ENCODE measurements around the gene MAP7D1. TPM values are rescaled to one million over a fixed set of nuclear protein-coding genes. Genes with fewer than 3 reads are reported as not detected.

Gene MAP7D1
- total and polyA plus RNA-seq, 2 of the 13 experiments (the other 11 are each of a cell fraction or from before 2014, with no cell fraction given), result 5.6 to 7.2 TPM

GRCh38 chr1:36223996-36224536 is 68.1 kb downstream of the MAP7D1 start, which contains the start of gene THRAP3 (continued):
- TF ChIP-seq ATF7-NPFF (CRISPR knock-in tag; IDR thresholded peaks at IDR 0.05; ENCODE audit: low read depth) (peak; percentile 21; the same call in 1 of the 2 replicates), ZNF574 (CRISPR knock-in tag; IDR thresholded peaks at IDR 0.05) (peak; percentile 94), RFXANK (CRISPR knock-in tag; IDR thresholded peaks at IDR 0.05) (no peak), ZNF510 (CRISPR knock-in tag; IDR thresholded peaks at IDR 0.05; ENCODE audit: low read depth) (no peak), ZSCAN30 (CRISPR knock-in tag; IDR thresholded peaks at IDR 0.05) (no peak), KDM2A (CRISPR knock-in tag; IDR thresholded peaks at IDR 0.05; ENCODE audit: borderline replicate concordance, low read depth) (peak; percentile 80), KDM3A (CRISPR knock-in tag; IDR thresholded peaks at IDR 0.05; ENCODE audit: low read depth) (no peak; the same call in 1 of the 2 replicates), ZBTB44 (CRISPR knock-in tag; IDR thresholded peaks at IDR 0.05) (no peak), SALL1 (CRISPR knock-in tag; IDR thresholded peaks at IDR 0.05) (peak; percentile 82), TRIM24 (CRISPR knock-in tag; IDR thresholded peaks at IDR 0.05) (no peak), CCDC6 (CRISPR knock-in tag; IDR thresholded peaks at IDR 0.05) (peak; percentile 85; the same call in 1 of the 2 replicates), PHF20 (CRISPR knock-in tag; IDR thresholded peaks at IDR 0.05) (peak; percentile 77; the same call in 1 of the 2 replicates), ZNF75D (CRISPR knock-in tag; IDR thresholded peaks at IDR 0.05; ENCODE audit: borderline replicate concordance) (no peak), ZNF776 (CRISPR knock-in tag; IDR thresholded peaks at IDR 0.05) (peak; percentile 97), NPAS2 (CRISPR knock-in tag; IDR thresholded peaks at IDR 0.05; ENCODE audit: borderline replicate concordance) (no peak), ZNF567 (CRISPR knock-in tag; IDR thresholded peaks at IDR 0.05; ENCODE audit: borderline replicate concordance) (no peak), NKX3-1 (CRISPR knock-in tag; IDR thresholded peaks at IDR 0.05) (no peak), POGK (CRISPR knock-in tag; conservative IDR thresholded peaks at IDR 0.05) (peak; percentile 73), FOXK2 (IDR thresholded peaks at IDR 0.05) (no peak), MAX (IDR thresholded peaks at IDR 0.05) (peak; percentile 56; the same call in 1 of the 2 replicates), SMAD3 (CRISPR knock-in tag; IDR thresholded peaks at IDR 0.05) (peak; percentile 93), SALL2 (CRISPR knock-in tag; IDR thresholded peaks at IDR 0.05) (no peak), ZSCAN21 (CRISPR knock-in tag; IDR thresholded peaks at IDR 0.05; ENCODE audit: borderline replicate concordance) (peak; percentile 58; the same call in 1 of the 2 replicates), KLF12 (CRISPR knock-in tag; IDR thresholded peaks at IDR 0.05; ENCODE audit: borderline replicate concordance) (peak; percentile 92; the same call in 1 of the 2 replicates), DNMT3B (CRISPR knock-in tag; conservative IDR thresholded peaks at IDR 0.05) (0 out of 2 replicates have a peak, but pooled peaks have one; percentile 63), ZNF777 (CRISPR knock-in tag; IDR thresholded peaks at IDR 0.05) (peak; percentile 6; the same call in 1 of the 2 replicates)
